Measurements from ENCODE around the gene CHIA. TPM values are rescaled to one million over a fixed set of nuclear protein-coding genes. Genes with fewer than 3 reads are reported as not detected.

Gene CHIA
- total RNA-seq, 1 experiment from 2014 or later: not detected

DNA sequence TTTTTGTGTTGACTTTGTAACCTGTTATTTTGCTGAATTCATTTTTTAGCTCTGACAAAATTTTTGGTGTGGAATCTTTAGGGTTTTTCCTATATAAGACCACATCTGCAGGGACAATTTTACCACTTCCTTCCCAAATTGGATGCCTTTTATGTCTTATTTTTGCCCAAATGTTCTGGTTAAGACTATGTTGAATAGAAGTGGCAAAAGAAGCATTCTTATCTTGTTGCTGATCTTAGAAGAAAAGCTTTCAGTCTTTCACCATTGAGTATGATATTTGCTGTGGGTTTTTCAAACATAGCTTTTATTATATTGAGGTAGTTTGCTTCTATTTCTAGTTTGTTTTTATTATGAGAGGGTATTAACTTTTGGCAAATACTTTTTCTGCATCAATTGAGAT, 3.7 kb downstream of the CHIA start:
- Mint-ChIP-seq H3K27ac (ENCODE audit: unreplicated experiment) (no peak overlapping the region), H3K4me1 (ENCODE audit: low read depth, unreplicated experiment) (no peaks in the 10 kb centered on the region), H3K27me3 (ENCODE audit: unreplicated experiment) (peaks cover 30% of the 10 kb centered on the region), H3K36me3 (ENCODE audit: insufficient read depth, unreplicated experiment) (no peaks in the 10 kb centered on the region), H3K9me3 (ENCODE audit: low read depth, unreplicated experiment) (peaks cover 6% of the 10 kb centered on the region), H3K4me3 (ENCODE audit: low read depth, unreplicated experiment) (no peak overlapping the region)
- CTCF ChIA-PET: no interaction called here
- DNase-seq: no peak
- intact Hi-C loops (cut with micrococcal nuclease; ENCODE audit: unreplicated experiment): no loop called here
- BruUV-seq (replicated peaks): no TSS peak
- TF ChIP-seq, protein P1, sequence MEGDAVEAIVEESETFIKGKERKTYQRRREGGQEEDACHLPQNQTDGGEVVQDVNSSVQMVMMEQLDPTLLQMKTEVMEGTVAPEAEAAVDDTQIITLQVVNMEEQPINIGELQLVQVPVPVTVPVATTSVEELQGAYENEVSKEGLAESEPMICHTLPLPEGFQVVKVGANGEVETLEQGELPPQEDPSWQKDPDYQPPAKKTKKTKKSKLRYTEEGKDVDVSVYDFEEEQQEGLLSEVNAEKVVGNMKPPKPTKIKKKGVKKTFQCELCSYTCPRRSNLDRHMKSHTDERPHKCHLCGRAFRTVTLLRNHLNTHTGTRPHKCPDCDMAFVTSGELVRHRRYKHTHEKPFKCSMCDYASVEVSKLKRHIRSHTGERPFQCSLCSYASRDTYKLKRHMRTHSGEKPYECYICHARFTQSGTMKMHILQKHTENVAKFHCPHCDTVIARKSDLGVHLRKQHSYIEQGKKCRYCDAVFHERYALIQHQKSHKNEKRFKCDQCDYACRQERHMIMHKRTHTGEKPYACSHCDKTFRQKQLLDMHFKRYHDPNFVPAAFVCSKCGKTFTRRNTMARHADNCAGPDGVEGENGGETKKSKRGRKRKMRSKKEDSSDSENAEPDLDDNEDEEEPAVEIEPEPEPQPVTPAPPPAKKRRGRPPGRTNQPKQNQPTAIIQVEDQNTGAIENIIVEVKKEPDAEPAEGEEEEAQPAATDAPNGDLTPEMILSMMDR (IDR thresholded peaks at IDR 0.05; ENCODE audit: unreplicated experiment): no peak

DNA sequence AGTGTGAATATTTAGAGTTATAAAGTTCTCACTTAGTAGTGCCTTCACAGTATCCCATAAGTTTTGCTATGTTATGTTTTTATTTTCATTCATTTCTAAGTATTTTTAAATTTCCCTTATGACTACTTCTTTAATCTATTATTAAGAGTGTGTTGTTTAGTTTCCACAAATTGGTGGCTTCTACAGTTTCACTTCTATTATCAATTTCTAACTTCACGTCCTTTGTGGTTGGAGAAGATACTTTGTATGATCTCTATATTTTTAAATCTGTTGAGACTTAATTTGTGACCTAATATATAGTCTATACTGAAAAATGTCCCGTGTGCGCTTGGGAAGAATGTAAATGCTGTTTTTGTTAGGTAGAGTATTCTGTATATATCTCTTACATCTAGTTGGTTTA, 11.7 kb downstream of the CHIA start:
- BruUV-seq (replicated peaks): no TSS peak
- H3K27me3 Mint-ChIP-seq (ENCODE audit: unreplicated experiment): peaks cover 45% of the 10 kb centered on the region
- H3K4me3 Mint-ChIP-seq (ENCODE audit: low read depth, unreplicated experiment): no peak overlapping the region
- peaks cover 6% of the 10 kb centered on the region for H3K9me3 Mint-ChIP-seq (ENCODE audit: low read depth, unreplicated experiment)
- no peaks in the 10 kb centered on the region for H3K36me3 Mint-ChIP-seq (ENCODE audit: insufficient read depth, unreplicated experiment)
- TF ChIP-seq, protein P1 (IDR thresholded peaks at IDR 0.05; ENCODE audit: unreplicated experiment): no peak
- CTCF ChIA-PET: no interaction called here
- intact Hi-C loops (cut with micrococcal nuclease; ENCODE audit: unreplicated experiment): no loop called here
- no peak overlapping the region for H3K27ac Mint-ChIP-seq (ENCODE audit: unreplicated experiment)
- no peaks in the 10 kb centered on the region for H3K4me1 Mint-ChIP-seq (ENCODE audit: low read depth, unreplicated experiment)
- DNase-seq: no peak

DNA sequence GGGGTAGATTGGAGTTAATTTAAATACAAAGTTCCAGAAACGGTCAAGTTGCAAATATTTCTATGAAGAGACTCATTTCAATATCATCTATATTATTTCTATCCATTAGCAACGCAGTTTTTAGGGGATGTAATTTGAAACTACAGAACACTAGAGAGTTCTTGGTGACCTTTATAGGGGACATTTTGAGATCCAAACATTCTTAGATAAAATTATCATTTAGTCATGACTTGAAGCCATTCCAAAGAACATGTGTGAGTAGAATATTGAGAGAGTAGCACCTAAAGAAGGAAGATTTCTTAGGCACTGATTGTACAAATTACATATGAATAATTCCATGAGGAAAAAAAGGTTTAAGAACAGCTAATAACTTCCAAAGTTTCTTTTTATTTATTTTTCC, 19.0 kb downstream of the CHIA start:
- intact Hi-C loops (cut with micrococcal nuclease; ENCODE audit: unreplicated experiment): no loop called here
- Mint-ChIP-seq H3K36me3 (ENCODE audit: insufficient read depth, unreplicated experiment) (no peaks in the 10 kb centered on the region), H3K9me3 (ENCODE audit: low read depth, unreplicated experiment) (no peaks in the 10 kb centered on the region), H3K27ac (ENCODE audit: unreplicated experiment) (no peak overlapping the region), H3K4me1 (ENCODE audit: low read depth, unreplicated experiment) (no peaks in the 10 kb centered on the region), H3K4me3 (ENCODE audit: low read depth, unreplicated experiment) (no peak overlapping the region), H3K27me3 (ENCODE audit: unreplicated experiment) (peaks cover 42% of the 10 kb centered on the region)
- CTCF ChIA-PET: no interaction called here
- TF ChIP-seq, protein P1 (IDR thresholded peaks at IDR 0.05; ENCODE audit: unreplicated experiment): no peak
- no TSS peak for BruUV-seq (replicated peaks)
- no peak for DNase-seq

DNA sequence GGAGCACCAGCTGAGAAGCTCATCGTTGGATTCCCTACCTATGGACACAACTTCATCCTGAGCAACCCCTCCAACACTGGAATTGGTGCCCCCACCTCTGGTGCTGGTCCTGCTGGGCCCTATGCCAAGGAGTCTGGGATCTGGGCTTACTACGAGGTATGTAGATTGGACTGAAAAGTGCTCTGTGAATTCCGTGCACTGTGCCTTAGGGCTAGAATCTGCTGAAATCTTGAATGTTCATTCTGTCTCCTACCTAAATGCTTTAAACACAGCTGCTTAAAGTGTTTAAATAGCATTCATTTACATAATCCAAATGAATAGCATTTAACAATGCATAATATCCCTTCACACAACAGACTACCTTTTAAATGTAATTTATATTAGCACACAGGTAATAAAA, 27.9 kb downstream of the CHIA start:
- TF ChIP-seq, protein P1 (IDR thresholded peaks at IDR 0.05; ENCODE audit: unreplicated experiment): no peak
- DNase-seq: no peak

More for the DNA sequence above, 27.9 kb downstream of the CHIA start:
- H3K4me1 Mint-ChIP-seq (ENCODE audit: low read depth, unreplicated experiment): no peaks in the 10 kb centered on the region
- H3K27ac Mint-ChIP-seq (ENCODE audit: unreplicated experiment): no peak overlapping the region
- H3K9me3 Mint-ChIP-seq (ENCODE audit: low read depth, unreplicated experiment): no peaks in the 10 kb centered on the region
- no TSS peak for BruUV-seq (replicated peaks)
- CTCF ChIA-PET: no interaction called here
- H3K4me3 Mint-ChIP-seq (ENCODE audit: low read depth, unreplicated experiment): no peak overlapping the region
- H3K27me3 Mint-ChIP-seq (ENCODE audit: unreplicated experiment): peaks cover 47% of the 10 kb centered on the region
- intact Hi-C loops (cut with micrococcal nuclease; ENCODE audit: unreplicated experiment): no loop called here
- no peaks in the 10 kb centered on the region for H3K36me3 Mint-ChIP-seq (ENCODE audit: insufficient read depth, unreplicated experiment)
